Skeletal muscle satellite cell (primary cell): ENCODE measurements around the gene BBOX1.

ENCODE experiments used
- H3K27me3 ChIP-seq: 2 replicates; pipeline ENCODE4 v1.7.0; 2013; ENCODE audit warnings: low read length; ENCODE audit not compliant: control insufficient read depth, insufficient read depth
- H3K36me3 ChIP-seq: 2 replicates; pipeline ENCODE4 v1.7.0; 2013; ENCODE audit warnings: mild to moderate bottlenecking, control low read depth, low read length; ENCODE audit not compliant: insufficient read depth
- H3K4me1 ChIP-seq: 2 replicates; pipeline ENCODE4 v1.7.0; 2013; ENCODE audit warnings: low read length; ENCODE audit not compliant: control insufficient read depth, insufficient read depth
- H3K4me2 ChIP-seq: 2 replicates; pipeline ENCODE4 v1.7.0; 2013; ENCODE audit warnings: mild to moderate bottlenecking, low read length
- H3K4me3 ChIP-seq: 2 replicates; pipeline ENCODE4 v1.7.0; 2013; ENCODE audit warnings: low read length
- H3K9ac ChIP-seq: 2 replicates; pipeline ENCODE4 v1.7.0; 2013; ENCODE audit warnings: mild to moderate bottlenecking, low read depth, low read length, moderate library complexity
- H3K9me3 ChIP-seq: replicated peaks from 2 replicates; pipeline ENCODE4 v1.7.0; 2013; ENCODE audit warnings: mild to moderate bottlenecking, control low read depth, low read length

Gene BBOX1

GRCh38 chr11:27138716-27139115 lies 98.1 kb downstream of the BBOX1 start:
- H3K4me1 ChIP-seq: no peaks in the 10 kb centered on the region
- H3K36me3 ChIP-seq: no peaks in the 10 kb centered on the region
- no peak overlapping the region for H3K4me3 ChIP-seq
- no peak overlapping the region for H3K4me2 ChIP-seq
- H3K27me3 ChIP-seq: no peaks in the 10 kb centered on the region
- H3K9ac ChIP-seq: no peak overlapping the region
- no peaks in the 10 kb centered on the region for H3K9me3 ChIP-seq

GRCh38 chr11:27139742-27140367 lies 99.2 kb downstream of the BBOX1 start:
- Histone ChIP-seq H3K4me2 (no peak overlapping the region), H3K27me3 (no peaks in the 10 kb centered on the region), H3K4me1 (no peaks in the 10 kb centered on the region), H3K4me3 (no peak overlapping the region), H3K36me3 (no peaks in the 10 kb centered on the region), H3K9ac (no peak overlapping the region), H3K9me3 (no peaks in the 10 kb centered on the region)

- no peaks in the 10 kb centered on the region for H3K4me1 ChIP-seq
- no peak overlapping the region for H3K4me2 ChIP-seq
- H3K4me3 ChIP-seq: no peak overlapping the region
- H3K36me3 ChIP-seq: no peaks in the 10 kb centered on the region
- H3K27me3 ChIP-seq: no peaks in the 10 kb centered on the region
- H3K9ac ChIP-seq: no peak overlapping the region
- H3K9me3 ChIP-seq: no peaks in the 10 kb centered on the region
These were observed 101.0 kb downstream of the BBOX1 start for GRCh38 chr11:27141576-27141975.

GRCh38 chr11:27147916-27148315 lies 107.3 kb downstream of the BBOX1 start:
- no peaks in the 10 kb centered on the region for H3K9me3 ChIP-seq
- H3K9ac ChIP-seq: no peak overlapping the region
- H3K27me3 ChIP-seq: no peaks in the 10 kb centered on the region
- H3K4me3 ChIP-seq: no peak overlapping the region
- H3K4me1 ChIP-seq: no peaks in the 10 kb centered on the region
- no peak overlapping the region for H3K4me2 ChIP-seq
- H3K36me3 ChIP-seq: no peaks in the 10 kb centered on the region

- no peak overlapping the region for H3K4me3 ChIP-seq
- H3K9ac ChIP-seq: no peak overlapping the region
- no peaks in the 10 kb centered on the region for H3K9me3 ChIP-seq
These were observed 107.9 kb downstream of the BBOX1 start for GRCh38 chr11:27148506-27148905.

GRCh38 chr11:27150098-27150497 lies 109.5 kb downstream of the BBOX1 start:
- Histone ChIP-seq H3K4me1 (no peaks in the 10 kb centered on the region), H3K4me2 (no peak overlapping the region), H3K4me3 (no peak overlapping the region), H3K27me3 (no peaks in the 10 kb centered on the region), H3K36me3 (no peaks in the 10 kb centered on the region), H3K9me3 (no peaks in the 10 kb centered on the region), H3K9ac (no peak overlapping the region)

More at GRCh38 chr11:27148506-27148905, 107.9 kb downstream of the BBOX1 start:
- no peaks in the 10 kb centered on the region for H3K36me3 ChIP-seq
- H3K4me2 ChIP-seq: no peak overlapping the region
- no peaks in the 10 kb centered on the region for H3K27me3 ChIP-seq
- H3K4me1 ChIP-seq: no peaks in the 10 kb centered on the region

- no peak overlapping the region for H3K4me2 ChIP-seq
- no peaks in the 10 kb centered on the region for H3K9me3 ChIP-seq
- no peak overlapping the region for H3K9ac ChIP-seq
- H3K4me1 ChIP-seq: no peaks in the 10 kb centered on the region
- H3K36me3 ChIP-seq: no peaks in the 10 kb centered on the region
- no peaks in the 10 kb centered on the region for H3K27me3 ChIP-seq
- H3K4me3 ChIP-seq: no peak overlapping the region
These were observed 112.5 kb downstream of the BBOX1 start for GRCh38 chr11:27153136-27153535.

GRCh38 chr11:27158456-27159334 lies 118.1 kb downstream of the BBOX1 start:
- H3K36me3 ChIP-seq: no peaks in the 10 kb centered on the region
- no peaks in the 10 kb centered on the region for H3K9me3 ChIP-seq
- peak overlapping the region; percentile 51 for H3K9ac ChIP-seq
- H3K4me1 ChIP-seq: peaks cover 13% of the 10 kb centered on the region
- H3K4me2 ChIP-seq: peak overlapping the region; percentile 13
- no peaks in the 10 kb centered on the region for H3K27me3 ChIP-seq
- no peak overlapping the region for H3K4me3 ChIP-seq

- Histone ChIP-seq H3K4me3 (no peak overlapping the region), H3K4me1 (peaks cover 13% of the 10 kb centered on the region), H3K9ac (peak overlapping the region; percentile 51), H3K36me3 (no peaks in the 10 kb centered on the region), H3K27me3 (no peaks in the 10 kb centered on the region), H3K9me3 (no peaks in the 10 kb centered on the region), H3K4me2 (peak overlapping the region; percentile 13)
These were observed 118.7 kb downstream of the BBOX1 start for GRCh38 chr11:27159335-27159679.

GRCh38 chr11:27161071-27161470 lies 120.5 kb downstream of the BBOX1 start:
- H3K4me2 ChIP-seq: peak overlapping the region; percentile 22
- no peaks in the 10 kb centered on the region for H3K9me3 ChIP-seq
- H3K36me3 ChIP-seq: no peaks in the 10 kb centered on the region
- peaks cover 13% of the 10 kb centered on the region for H3K4me1 ChIP-seq
- no peak overlapping the region for H3K9ac ChIP-seq
- no peak overlapping the region for H3K4me3 ChIP-seq
- no peaks in the 10 kb centered on the region for H3K27me3 ChIP-seq

GRCh38 chr11:27162237-27162636 lies 121.6 kb downstream of the BBOX1 start:
- Histone ChIP-seq H3K27me3 (no peaks in the 10 kb centered on the region), H3K4me2 (no peak overlapping the region), H3K4me1 (peaks cover 13% of the 10 kb centered on the region), H3K9ac (no peak overlapping the region), H3K9me3 (no peaks in the 10 kb centered on the region), H3K36me3 (no peaks in the 10 kb centered on the region), H3K4me3 (no peak overlapping the region)

GRCh38 chr11:27166130-27166529 lies 125.5 kb downstream of the BBOX1 start:
- Histone ChIP-seq H3K9me3 (no peaks in the 10 kb centered on the region), H3K36me3 (no peaks in the 10 kb centered on the region), H3K27me3 (peaks cover 3% of the 10 kb centered on the region), H3K4me2 (no peak overlapping the region), H3K9ac (no peak overlapping the region), H3K4me3 (no peak overlapping the region), H3K4me1 (peaks cover 4% of the 10 kb centered on the region)
